GM10266 (cell line): ENCODE data around the gene ASMTL.
"Not testable (repeated sequence)": the region's sequence is repeated elsewhere in the genome, so short reads cannot be mapped to it uniquely, and the experiment has no call there.

Source experiments
- DNase-seq: peaks from one replicate; pipeline ENCODE4 v3.0.0; 2012; ENCODE audit errors: extremely low spot score
- CTCF ChIP-seq: IDR thresholded peaks from 2 replicates; pipeline ENCODE4 v1.5.1; 2012; ENCODE audit warnings: mild to moderate bottlenecking, low read depth; ENCODE audit not compliant: control insufficient read depth, insufficient read depth; ENCODE audit errors: missing control alignments

The ASMTL gene

DNA sequence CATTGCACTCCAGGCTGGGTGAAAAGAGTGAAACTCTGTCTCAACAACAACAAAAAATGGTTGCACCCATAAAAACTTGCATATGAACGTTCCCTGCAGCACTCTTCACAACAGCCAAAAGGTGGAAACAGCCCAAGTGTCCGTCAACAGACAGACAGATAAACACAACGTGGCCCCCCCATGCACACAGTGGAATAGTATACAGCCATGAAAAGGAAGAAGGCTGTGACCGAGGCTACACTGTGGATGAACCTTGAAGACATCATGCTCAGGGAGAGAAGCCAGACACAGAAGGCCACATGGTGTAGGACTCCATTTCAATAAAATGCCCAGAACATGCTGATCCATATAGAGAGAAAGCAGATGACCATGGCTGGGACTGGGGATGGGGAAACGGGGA is 33.5 kb upstream of the ASMTL start:
- no peak for TF ChIP-seq CTCF
- DNase-seq = no peak

DNA sequence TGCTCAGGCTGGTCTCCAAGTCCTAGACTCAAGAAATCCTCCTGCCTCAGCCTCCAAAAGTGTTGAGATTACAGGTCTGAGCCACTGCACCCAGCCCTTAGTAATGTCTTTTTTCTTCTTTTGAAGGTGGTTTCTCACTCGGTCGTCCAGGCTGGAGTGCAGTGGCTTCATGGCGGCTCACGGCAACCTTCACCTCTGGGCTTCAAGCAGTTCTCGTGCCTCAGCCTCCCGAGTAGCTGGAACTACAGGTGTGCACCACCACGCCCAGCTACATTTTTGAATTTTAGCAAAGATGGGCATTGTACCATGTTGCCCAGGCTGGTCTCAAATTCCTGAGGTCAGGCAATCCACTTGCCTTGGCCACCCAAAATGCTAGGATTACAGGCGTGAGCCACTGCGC is 32.3 kb upstream of the ASMTL start:
- no peak for TF ChIP-seq CTCF
- DNase-seq = no peak

DNA sequence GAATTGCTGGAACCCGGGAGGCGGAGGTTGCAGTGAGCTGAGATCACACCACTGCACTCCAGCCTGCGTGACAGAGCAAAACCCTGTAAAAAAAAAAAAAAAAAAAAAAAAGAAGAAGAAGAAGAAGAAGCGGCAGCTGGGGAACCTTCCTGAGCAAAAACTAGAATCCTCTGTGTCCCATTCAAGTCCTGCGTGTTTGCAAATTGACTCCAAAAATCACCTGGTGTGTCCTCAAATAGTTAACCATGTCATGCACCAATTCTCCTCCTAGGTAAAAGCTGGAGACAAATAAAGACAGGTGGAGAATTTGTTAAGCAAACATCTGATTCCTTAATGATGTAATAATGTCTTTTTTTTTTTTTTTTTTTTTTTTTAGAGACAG is 31.9 kb upstream of the ASMTL start:
- no peak for TF ChIP-seq CTCF
- no peak for DNase-seq

GRCh38 chrX:1483843-1484637 is 31.3 kb upstream of the ASMTL start:
- no peak for TF ChIP-seq CTCF
- DNase-seq = peak; percentile 74

GRCh38 chrX:1482530-1482928 is 29.8 kb upstream of the ASMTL start:
- not testable (repeated sequence) for DNase-seq

DNA sequence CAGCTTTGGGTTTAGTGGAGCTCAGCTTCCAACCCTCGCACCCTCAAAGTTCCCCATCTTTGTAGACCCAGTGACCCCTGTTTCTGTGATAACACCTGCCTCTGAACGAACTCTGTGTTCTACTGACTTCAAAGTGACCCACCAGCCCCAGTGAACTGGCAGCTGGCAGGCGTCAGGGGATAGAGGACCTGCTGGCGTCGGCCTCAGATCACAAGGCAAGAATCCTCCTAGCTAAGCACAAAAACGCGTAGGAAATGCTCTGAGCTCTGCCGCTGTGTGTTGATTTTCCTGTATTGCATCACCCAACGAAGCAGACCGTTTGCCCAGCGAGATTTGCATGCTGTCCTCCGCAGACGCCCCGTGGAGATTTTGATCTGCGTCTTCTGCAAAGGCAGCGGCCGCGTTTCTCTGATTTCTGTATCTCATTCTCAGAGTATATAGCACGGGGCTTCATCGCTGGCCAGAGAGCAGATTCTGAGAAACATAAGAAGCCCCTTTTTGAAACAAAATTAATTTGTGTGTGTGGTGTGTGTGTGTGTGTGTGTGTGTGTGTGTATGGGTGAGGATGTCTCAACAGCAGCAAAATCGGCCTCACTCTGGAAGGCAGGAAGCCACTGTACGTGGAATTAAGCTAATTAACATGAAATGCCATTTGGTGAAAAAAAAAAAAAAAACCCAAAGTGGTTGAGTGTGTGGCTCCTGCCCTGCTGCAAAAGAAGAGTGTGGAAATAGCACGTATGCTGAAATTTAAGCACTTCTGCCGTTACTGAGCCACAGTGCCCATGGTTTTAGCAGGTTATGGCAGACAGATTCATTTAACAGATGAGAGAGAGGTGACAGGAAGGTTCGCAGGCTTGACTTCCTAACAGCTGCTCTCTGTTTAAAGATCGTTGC is 29.2 kb upstream of the ASMTL start:
- peak; percentile 63 for DNase-seq
- no peak for TF ChIP-seq CTCF

DNA sequence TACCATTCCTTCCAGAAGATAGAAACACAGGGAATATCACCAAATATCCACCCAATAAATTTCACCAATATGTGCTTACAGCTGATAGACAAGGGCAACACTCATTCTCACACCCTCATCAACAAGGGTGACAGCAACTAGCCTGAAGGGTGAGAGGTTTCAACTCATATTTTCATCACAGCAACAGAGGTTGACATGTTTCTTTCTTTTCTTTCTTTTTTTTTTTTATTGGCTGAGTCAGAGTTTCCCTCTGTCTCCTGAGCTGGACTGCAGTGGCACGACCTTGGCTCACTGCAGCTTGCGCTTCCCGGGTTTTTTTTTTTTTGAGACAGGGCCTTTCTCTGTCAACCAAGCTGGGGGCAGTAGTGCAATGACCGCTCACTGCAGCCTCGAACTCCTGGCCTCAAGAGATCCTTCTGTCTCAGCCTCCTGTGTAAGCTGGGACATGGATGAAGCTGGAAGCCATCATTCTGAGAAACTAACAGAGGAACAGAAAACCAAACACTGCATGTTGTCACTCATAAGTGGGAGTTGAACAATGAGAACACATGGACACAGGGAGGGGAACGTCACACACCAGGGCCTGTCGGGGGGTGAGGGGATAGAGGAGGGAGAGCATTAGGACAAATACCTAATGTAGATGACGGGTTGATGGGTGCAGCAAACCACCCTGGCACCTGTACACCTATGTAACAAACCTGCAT is 27.5 kb upstream of the ASMTL start:
- DNase-seq = no peak
- TF ChIP-seq CTCF = no peak
